Activated CD8-positive, alpha-beta memory T cell treated with anti-CD3 and anti-CD28 coated beads, Interleukin-2, amount 10 ng/mL, durations not matched to agents 7 days and 5 days (primary cell): Measurements from ENCODE around the gene SEL1L3. TPM values are rescaled to one million over a fixed set of nuclear protein-coding genes. Genes with fewer than 3 reads are reported as not detected.
"Not testable (repeated sequence)": the region's sequence is repeated elsewhere in the genome, so short reads cannot be mapped to it uniquely, and the experiment has no call there.

Source experiments
- ATAC-seq: fragments of 150-1000 bp; cut with Tn5 transposase; one replicate; pipeline ENCODE4 v1.10.0; 2021; ENCODE audit warnings: moderate library complexity
- CTCF ChIA-PET: fragments of 350-600 bp; sonication (Branson Sonifier 250); formaldehyde crosslinking; loops from one replicate; lab custom pipeline; 2021; ENCODE audit warnings: antibody characterized with exemption; lab: Charles Lee
- DNase-seq: peaks from one replicate; pipeline ENCODE4 v3.0.0-alpha.2; 2020
- H3K27ac Mint-ChIP-seq: one replicate; pipeline ENCODE4 v1.8.0; 2021; ENCODE audit warnings: mild to moderate bottlenecking, mixed read lengths
- H3K27me3 Mint-ChIP-seq: one replicate; pipeline ENCODE4 v1.8.0; 2021; ENCODE audit warnings: mixed read lengths
- H3K36me3 Mint-ChIP-seq: one replicate; pipeline ENCODE4 v1.8.0; 2021; ENCODE audit warnings: mild to moderate bottlenecking, mixed read lengths
- H3K4me1 Mint-ChIP-seq: one replicate; pipeline ENCODE4 v1.8.0; 2021; ENCODE audit warnings: mixed read lengths
- H3K4me3 Mint-ChIP-seq: one replicate; pipeline ENCODE4 v1.8.0; 2021; ENCODE audit warnings: mild to moderate bottlenecking, moderate library complexity, mixed read lengths
- H3K9me3 Mint-ChIP-seq: one replicate; pipeline ENCODE4 v1.8.0; 2022; ENCODE audit warnings: low read depth, mixed read lengths
- total RNA-seq, 2 experiments: library from RNA; stranded (reverse); gene quantifications; one replicate each; pipeline ENCODE4 v1.2.3, GENCODE V29; 2021

SEL1L3 gene
- total RNA-seq: 10 to 100 TPM; 66.3 to 82.8 TPM

GRCh38 chr4:25862411-25863346, at the start of gene SEL1L3:
Gene SEL1L3, minus strand, starts transcription at chr4:25862988. Its CDS starts 152 bp downstream, at chr4:25862836.
- H3K4me3 Mint-ChIP-seq: peak within 1 kb of the TSS; percentile 98
- peaks cover 21% of the 10 kb centered on the region for H3K36me3 Mint-ChIP-seq
- peak; percentile 61 for DNase-seq
- peak within 1 kb of the TSS; percentile 100 for H3K27ac Mint-ChIP-seq
- CTCF ChIA-PET: interaction anchor here (1.0 to 1.6 kb wide), 4 partner anchors 14 to 125 kb away, joined by 3 to 4 read pairs (median 4); partner anchors contain the start of gene SMIM20
- peaks cover 35% of the 10 kb centered on the region for H3K4me1 Mint-ChIP-seq
- H3K27me3 Mint-ChIP-seq: no peaks in the 10 kb centered on the region
- H3K9me3 Mint-ChIP-seq: no peaks in the 10 kb centered on the region
- peak; percentile 57 for ATAC-seq

- DNase-seq (no peak), ATAC-seq (no peak)
- Mint-ChIP-seq H3K4me3 (no peak overlapping the region), H3K36me3 (peaks cover 5% of the 10 kb centered on the region), H3K9me3 (peaks cover 3% of the 10 kb centered on the region), H3K27ac (no peak overlapping the region), H3K4me1 (peaks cover 19% of the 10 kb centered on the region), H3K27me3 (no peaks in the 10 kb centered on the region)
- CTCF ChIA-PET: interaction anchor here (0.6 to 1.5 kb wide), 2 partner anchors 33 to 671 kb away, joined by 3 read pairs; no protein-coding TSS in a partner anchor
Measured at GRCh38 chr4:25911356-25911755, 48.6 kb upstream of the SEL1L3 start.

- Mint-ChIP-seq H3K27me3 (no peaks in the 10 kb centered on the region), H3K36me3 (peaks cover 10% of the 10 kb centered on the region), H3K9me3 (peaks cover 3% of the 10 kb centered on the region), H3K4me1 (peaks cover 6% of the 10 kb centered on the region), H3K27ac (no peak overlapping the region), H3K4me3 (no peak overlapping the region)
- DNase-seq (no peak), ATAC-seq (no peak)
- CTCF ChIA-PET: no interaction called here
Measured at GRCh38 chr4:25908491-25908901, 45.7 kb upstream of the SEL1L3 start.

DNA sequence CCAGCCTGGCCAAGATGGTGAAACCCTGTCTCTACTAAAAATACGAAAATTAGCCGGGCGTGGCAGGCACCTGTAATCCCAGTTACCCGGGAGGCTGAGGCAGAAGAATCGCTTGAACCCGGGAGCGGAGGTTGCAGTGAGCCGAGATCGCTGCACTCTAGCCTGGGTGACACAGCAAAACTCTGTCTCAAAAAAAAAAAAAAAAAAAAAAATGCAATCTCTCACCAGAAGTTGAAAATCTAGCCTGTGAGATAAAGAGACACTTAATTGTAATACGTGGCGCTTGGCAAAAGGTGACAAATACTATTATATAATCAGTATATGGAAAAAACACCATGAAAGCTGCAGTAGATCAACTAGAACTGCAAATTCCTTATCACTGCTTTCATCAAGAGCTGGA, 43.3 kb upstream of the SEL1L3 start:
- H3K4me3 Mint-ChIP-seq, H3K4me1 Mint-ChIP-seq, H3K27me3 Mint-ChIP-seq, DNase-seq, ATAC-seq, H3K9me3 Mint-ChIP-seq, CTCF ChIA-PET, H3K27ac Mint-ChIP-seq: not testable (repeated sequence)
- H3K36me3 Mint-ChIP-seq: peaks cover 10% of the 10 kb centered on the region

DNA sequence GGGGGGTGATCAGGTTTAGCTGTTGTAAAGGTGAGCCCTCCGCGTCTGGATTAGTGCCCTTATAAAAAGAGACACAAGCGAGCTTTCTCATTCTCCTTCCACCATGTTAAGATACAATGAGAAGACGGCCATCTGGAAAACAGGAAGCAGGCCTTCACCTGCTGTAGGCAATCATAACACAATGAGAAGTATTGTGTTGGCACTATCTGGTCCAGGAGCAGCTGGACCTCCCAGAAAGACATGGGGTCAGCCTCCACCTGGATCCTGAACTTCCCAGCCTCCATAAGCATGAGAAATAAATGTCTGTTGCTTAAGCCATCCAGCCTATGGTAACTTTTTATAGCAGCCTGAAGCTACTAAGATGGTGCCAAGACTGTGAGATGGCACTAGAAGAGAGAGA, 42.6 kb upstream of the SEL1L3 start:
- no peaks in the 10 kb centered on the region for H3K4me1 Mint-ChIP-seq
- H3K27me3 Mint-ChIP-seq: no peaks in the 10 kb centered on the region
- DNase-seq (no peak), ATAC-seq (no peak)
- H3K4me3 Mint-ChIP-seq: no peak overlapping the region
- H3K9me3 Mint-ChIP-seq: peaks cover 3% of the 10 kb centered on the region
- H3K27ac Mint-ChIP-seq: no peak overlapping the region
- peaks cover 10% of the 10 kb centered on the region for H3K36me3 Mint-ChIP-seq
- CTCF ChIA-PET: no interaction called here

DNA sequence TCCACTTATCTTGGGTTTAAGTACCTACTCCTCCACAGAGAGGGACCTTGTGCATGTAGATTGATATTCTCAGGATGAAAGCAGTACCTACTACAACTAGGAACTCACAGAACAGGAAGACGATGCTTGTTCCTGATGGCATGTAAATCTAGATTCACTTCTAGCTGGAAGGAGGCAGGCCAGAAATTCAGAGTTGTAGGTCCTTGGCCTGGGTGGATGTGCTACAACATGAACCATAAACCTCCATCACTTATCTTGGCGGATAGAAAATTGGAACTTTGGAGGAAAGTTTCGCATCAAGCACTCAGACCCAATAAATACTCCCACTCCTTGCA, 41.9 kb upstream of the SEL1L3 start:
- H3K4me3 Mint-ChIP-seq: no peak overlapping the region
- no peaks in the 10 kb centered on the region for H3K4me1 Mint-ChIP-seq
- ATAC-seq: no peak
- CTCF ChIA-PET: no interaction called here
- no peak overlapping the region for H3K27ac Mint-ChIP-seq
- peaks cover 10% of the 10 kb centered on the region for H3K36me3 Mint-ChIP-seq
- H3K27me3 Mint-ChIP-seq: no peaks in the 10 kb centered on the region
- DNase-seq: no peak
- peaks cover 3% of the 10 kb centered on the region for H3K9me3 Mint-ChIP-seq

DNA sequence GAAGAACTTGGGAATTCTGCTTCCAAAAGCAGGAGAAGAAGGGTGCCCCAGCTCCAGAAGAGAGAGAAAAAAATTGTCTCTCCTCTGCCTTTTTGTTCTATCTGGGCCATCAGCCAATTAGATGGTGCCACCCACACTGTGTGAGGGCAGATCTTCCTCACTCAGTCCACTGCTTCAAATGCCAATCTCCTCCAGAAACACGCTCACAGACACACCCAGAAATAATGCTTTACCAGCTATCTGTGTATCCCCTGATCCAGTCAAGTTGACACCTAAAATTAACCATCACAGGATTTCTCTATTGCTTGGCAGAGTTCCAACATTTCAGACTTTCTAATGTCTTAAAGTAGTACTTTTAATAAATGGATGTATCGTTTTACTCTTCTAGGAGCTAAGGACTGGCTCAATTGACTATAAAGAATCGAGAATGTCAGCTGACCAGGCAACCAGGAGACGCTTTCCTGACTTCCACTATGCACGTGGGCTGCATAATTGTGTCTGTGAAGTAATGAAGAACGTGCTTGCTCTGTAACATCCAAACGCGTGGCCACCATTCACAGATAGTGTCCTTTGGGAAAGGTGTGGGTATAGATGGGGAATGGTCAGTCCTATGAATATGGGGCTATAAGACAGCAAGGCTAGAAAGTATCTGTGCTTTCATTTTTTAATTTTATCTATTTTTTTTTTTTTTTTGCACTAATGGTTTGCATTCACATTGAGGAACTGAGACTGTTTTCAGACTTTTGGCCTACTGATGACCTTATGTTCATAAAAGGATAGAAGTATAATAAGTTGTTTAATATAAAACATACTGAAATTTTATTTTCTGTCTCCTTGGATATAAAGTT, 41.3 kb upstream of the SEL1L3 start:
- CTCF ChIA-PET: interaction anchor here (0.9 kb wide), 1 partner anchor 22 kb away, joined by 3 read pairs; no protein-coding TSS in a partner anchor
- ATAC-seq: no peak
- H3K4me1 Mint-ChIP-seq: no peaks in the 10 kb centered on the region
- no peak overlapping the region for H3K4me3 Mint-ChIP-seq
- H3K27me3 Mint-ChIP-seq: no peaks in the 10 kb centered on the region
- DNase-seq: no peak
- peaks cover under 1% of the 10 kb centered on the region for H3K9me3 Mint-ChIP-seq
- H3K36me3 Mint-ChIP-seq: peaks cover 10% of the 10 kb centered on the region
- H3K27ac Mint-ChIP-seq: no peak overlapping the region

GRCh38 chr4:25901030-25901430, 38.2 kb upstream of the SEL1L3 start:
- Mint-ChIP-seq H3K4me1 (no peaks in the 10 kb centered on the region), H3K36me3 (peaks cover 7% of the 10 kb centered on the region), H3K4me3 (no peak overlapping the region), H3K27ac (no peak overlapping the region), H3K9me3 (no peaks in the 10 kb centered on the region), H3K27me3 (no peaks in the 10 kb centered on the region)
- ATAC-seq (no peak), DNase-seq (no peak)
- CTCF ChIA-PET: no interaction called here

DNA sequence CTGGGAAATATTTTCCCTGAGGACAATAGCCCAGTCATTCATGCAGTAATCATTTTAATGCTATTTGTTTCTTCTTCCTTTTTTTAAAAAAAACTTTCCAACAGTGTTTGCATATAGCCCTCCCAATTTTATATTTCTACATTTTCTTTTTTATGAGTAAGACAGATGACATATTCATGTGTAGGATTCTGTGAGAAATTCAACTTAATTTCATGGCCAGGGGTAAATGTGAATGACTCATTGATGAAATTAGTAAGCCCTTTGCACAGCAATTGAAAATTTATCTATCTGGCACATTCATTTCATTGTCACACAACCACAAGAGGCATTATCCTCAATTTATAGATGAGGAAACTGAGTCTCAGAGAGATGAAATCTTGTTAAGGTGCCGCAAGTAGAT, 37.5 kb upstream of the SEL1L3 start:
- ATAC-seq: no peak
- CTCF ChIA-PET: interaction anchor here (0.6 to 0.9 kb wide), 2 partner anchors 60 to 105 kb away, joined by 3 read pairs; no protein-coding TSS in a partner anchor
- H3K36me3 Mint-ChIP-seq: peaks cover 7% of the 10 kb centered on the region
- no peaks in the 10 kb centered on the region for H3K9me3 Mint-ChIP-seq
- DNase-seq: no peak
- no peak overlapping the region for H3K4me3 Mint-ChIP-seq
- H3K27ac Mint-ChIP-seq: no peak overlapping the region
- H3K27me3 Mint-ChIP-seq: no peaks in the 10 kb centered on the region
- no peaks in the 10 kb centered on the region for H3K4me1 Mint-ChIP-seq

DNA sequence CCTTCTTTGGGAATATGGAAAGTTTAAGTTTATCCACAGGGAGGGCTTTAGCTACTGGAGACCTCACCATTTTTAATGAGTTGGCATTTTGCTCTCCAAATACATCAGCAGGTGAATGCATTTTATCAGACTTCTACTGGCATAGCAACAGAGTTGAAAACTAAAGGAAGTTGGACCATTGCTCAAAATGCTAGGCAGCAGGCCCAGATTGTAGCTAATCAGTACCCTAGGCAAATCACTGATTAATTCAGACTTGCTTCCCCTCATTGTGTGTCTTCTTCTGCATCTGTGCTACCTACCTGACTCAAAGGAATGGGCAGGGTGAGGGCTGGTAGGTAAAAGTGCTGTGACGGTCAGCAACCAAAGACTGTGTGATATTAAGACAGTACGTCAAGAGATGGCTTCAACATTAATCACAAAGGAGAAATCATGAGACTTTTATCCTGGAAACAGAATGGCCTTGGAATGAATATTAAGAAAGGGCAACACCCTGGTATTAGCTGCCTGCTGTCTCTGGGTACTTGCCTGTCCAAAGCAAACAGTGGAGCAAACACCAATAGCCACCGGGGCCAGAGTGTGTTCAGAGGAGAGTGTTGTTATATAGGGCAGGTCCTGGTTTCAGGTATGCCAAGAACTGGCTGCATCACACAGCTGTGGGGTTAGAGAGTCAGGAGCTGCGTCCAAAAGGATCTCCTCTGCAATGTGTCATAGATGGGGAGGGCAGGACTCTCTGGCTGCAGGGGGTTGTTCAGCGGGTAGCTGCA, 34.2 kb upstream of the SEL1L3 start:
- Mint-ChIP-seq H3K27ac (no peak overlapping the region), H3K9me3 (no peaks in the 10 kb centered on the region), H3K36me3 (peaks cover 2% of the 10 kb centered on the region), H3K4me1 (no peaks in the 10 kb centered on the region), H3K27me3 (no peaks in the 10 kb centered on the region), H3K4me3 (no peak overlapping the region)
- ATAC-seq (no peak), DNase-seq (no peak)
- CTCF ChIA-PET: interaction anchor here (1.1 kb wide), 1 partner anchor 91 kb away, joined by 3 read pairs; no protein-coding TSS in a partner anchor

GRCh38 chr4:25892796-25893195, 30.0 kb upstream of the SEL1L3 start:
- no peaks in the 10 kb centered on the region for H3K4me1 Mint-ChIP-seq
- no peaks in the 10 kb centered on the region for H3K9me3 Mint-ChIP-seq
- H3K4me3 Mint-ChIP-seq: no peak overlapping the region
- H3K27ac Mint-ChIP-seq: no peak overlapping the region
- CTCF ChIA-PET: no interaction called here
- peaks cover 2% of the 10 kb centered on the region for H3K36me3 Mint-ChIP-seq
- DNase-seq: no peak
- no peaks in the 10 kb centered on the region for H3K27me3 Mint-ChIP-seq
- no peak for ATAC-seq

DNA sequence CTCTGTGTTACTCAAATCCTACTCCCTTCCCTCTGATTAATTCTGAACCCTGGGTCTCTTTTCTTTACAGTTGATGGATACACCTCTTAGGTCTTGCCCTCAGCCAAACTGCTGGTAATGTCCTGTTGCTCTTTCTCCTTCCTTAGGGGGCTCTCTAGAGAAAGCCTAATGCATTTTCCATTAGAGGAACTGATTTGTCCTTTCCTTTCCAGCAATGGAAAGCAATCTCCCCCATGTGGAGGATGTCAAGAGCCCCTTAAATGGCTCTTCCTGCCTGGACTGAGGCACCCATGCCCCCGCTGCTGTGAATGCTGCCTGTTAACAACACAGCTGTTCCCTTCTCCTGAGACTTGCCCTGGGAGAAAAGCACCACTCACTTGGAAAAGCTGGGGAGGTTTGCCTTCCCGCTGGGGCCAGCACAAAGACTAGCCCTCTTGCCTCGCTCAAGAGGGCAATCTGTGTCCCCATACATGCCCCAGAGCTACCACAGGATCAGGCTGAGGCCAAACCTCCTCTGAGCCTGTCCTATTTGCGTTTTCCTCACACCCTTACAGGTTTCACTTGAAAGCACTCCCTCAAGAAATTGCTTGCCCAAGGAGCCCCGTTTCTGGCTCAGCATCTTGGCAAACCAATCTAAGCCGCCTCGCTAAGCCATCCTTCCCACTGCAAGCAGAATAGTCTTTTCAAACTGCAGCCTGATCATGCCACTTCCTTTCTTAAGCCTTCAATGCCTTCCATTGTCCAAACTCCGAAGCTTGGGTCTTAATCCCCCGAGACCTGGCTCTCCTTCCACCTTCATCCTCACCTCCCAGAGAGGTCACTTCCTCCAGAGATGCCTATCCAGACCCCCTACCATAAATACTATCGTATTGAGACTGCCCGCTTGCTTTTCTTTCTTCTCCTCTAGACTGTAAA, 28.0 kb upstream of the SEL1L3 start:
- CTCF ChIA-PET: interaction anchor here (0.5 kb wide), 1 partner anchor 218 kb away, joined by 3 read pairs; no protein-coding TSS in a partner anchor
- Mint-ChIP-seq H3K36me3 (peaks cover 2% of the 10 kb centered on the region), H3K4me1 (no peaks in the 10 kb centered on the region), H3K27ac (no peak overlapping the region), H3K27me3 (no peaks in the 10 kb centered on the region), H3K4me3 (no peak overlapping the region), H3K9me3 (no peaks in the 10 kb centered on the region)
- ATAC-seq (no peak), DNase-seq (no peak)
